H1 (cell line): ENCODE data around the gene CUEDC1. TPM values are rescaled to one million over a fixed set of nuclear protein-coding genes. Genes with fewer than 3 reads are reported as not detected.

Experiments
- CTCF ChIA-PET: fragments of 300-600 bp; sonication (Branson Sonifier 250); formaldehyde crosslinking; loops from one replicate; lab custom pipeline; 2021; ENCODE audit not compliant: partially characterized antibody; lab: Charles Lee
- POLR2A ChIA-PET: fragments of 300-600 bp; sonication (Branson Sonifier 250); formaldehyde crosslinking; loops from one replicate; lab custom pipeline; 2021; ENCODE audit warnings: inconsistent platforms; ENCODE audit not compliant: partially characterized antibody; lab: Charles Lee
- DNase-seq, 2 experiments: peaks; one replicate each; pipeline versions ENCODE4 v3.0.0 to v3.0.0-alpha.2; 2010 to 2022; ENCODE audit warnings: low spot score in 2 of 2, low read depth in 1 of 2, mixed read lengths in 1 of 2
- FAIRE-seq: peaks from 2 replicates; lab custom pipeline; 2011; peaks lifted over from hg19 to GRCh38; lab: Jason Lieb, UNC
- H2AFZ ChIP-seq: 2 replicates; pipeline ENCODE4 v1.8.1; 2012; ENCODE audit warnings: low read length, inconsistent platforms
- H2AK5ac ChIP-seq: 2 replicates; pipeline ENCODE4 v1.6.1; 2013; ENCODE audit warnings: low read depth, low read length
- H2BK120ac ChIP-seq: replicated peaks from 2 replicates; pipeline ENCODE3; 2013; ENCODE audit warnings: low read depth, low read length, inconsistent platforms
- H2BK12ac ChIP-seq: 2 replicates; pipeline ENCODE4 v1.6.1; 2013; ENCODE audit warnings: low read depth, low read length
- H2BK15ac ChIP-seq: 2 replicates; pipeline ENCODE4 v1.6.1; 2013; ENCODE audit warnings: low read length
- H2BK20ac ChIP-seq: 2 replicates; pipeline ENCODE4 v1.6.1; 2013; ENCODE audit warnings: low read length
- H2BK5ac ChIP-seq: 2 replicates; pipeline ENCODE4 v1.6.1; 2013; ENCODE audit warnings: low read depth, low read length
- H3K14ac ChIP-seq: 2 replicates; pipeline ENCODE4 v1.6.1; 2013; ENCODE audit warnings: inconsistent platforms; ENCODE audit not compliant: insufficient read length
- H3K18ac ChIP-seq: 2 replicates; pipeline ENCODE4 v1.6.1; 2013; ENCODE audit warnings: low read length; ENCODE audit errors: extremely low read depth
- H3K23ac ChIP-seq: 2 replicates; pipeline ENCODE4 v1.6.1; 2013; ENCODE audit warnings: inconsistent platforms; ENCODE audit not compliant: insufficient read length
- H3K23me2 ChIP-seq: 2 replicates; pipeline ENCODE4 v1.6.1; 2013; ENCODE audit warnings: low read depth, low read length
- H3K27ac ChIP-seq: 2 replicates; pipeline ENCODE4 v1.6.1; 2011; ENCODE audit warnings: low read depth, low read length, inconsistent platforms
- H3K27me3 ChIP-seq, 4 experiments: replicated peaks in 1 of 4; 1 replicate in 1 of 4; 2 replicates in 3 of 4; pipeline versions ENCODE4 v1.6.1 to v1.8.1; 2011 to 2013; ENCODE audit warnings: low read length in 3 of 4, mild to moderate bottlenecking in 3 of 4, inconsistent platforms in 2 of 4, mixed read lengths in 2 of 4, moderate library complexity in 1 of 4; ENCODE audit not compliant: control insufficient read depth in 3 of 4, insufficient read depth in 3 of 4; ENCODE audit errors: extremely low read depth in 1 of 4
- H3K36me3 ChIP-seq, 4 experiments: 2 replicates each; pipeline versions ENCODE4 v1.6.1 to v1.8.1; 2011 to 2013; ENCODE audit warnings: mild to moderate bottlenecking in 4 of 4, low read length in 3 of 4, moderate library complexity in 2 of 4, control low read depth in 1 of 4, inconsistent platforms in 1 of 4; ENCODE audit not compliant: insufficient read depth in 4 of 4, control insufficient read depth in 2 of 4
- H3K4ac ChIP-seq: replicated peaks from 2 replicates; pipeline ENCODE3; 2013; ENCODE audit warnings: low read length, low read depth, mixed read lengths, inconsistent platforms; ENCODE audit not compliant: insufficient read length
- H3K4me1 ChIP-seq, 4 experiments: replicated peaks in 1 of 4; 1 replicate in 1 of 4; 2 replicates in 3 of 4; pipeline versions ENCODE4 v1.6.1 to v1.8.1; 2011 to 2013; ENCODE audit warnings: low read length in 3 of 4, inconsistent platforms in 2 of 4, mixed read lengths in 1 of 4; ENCODE audit not compliant: insufficient read depth in 4 of 4, control insufficient read depth in 3 of 4
- H3K4me2 ChIP-seq, 2 experiments: 2 replicates each; pipeline versions ENCODE4 v1.6.1 to v1.8.1; 2011 to 2013; ENCODE audit warnings: low read depth in 2 of 2, low read length in 2 of 2, control low read depth in 1 of 2, inconsistent platforms in 1 of 2, mild to moderate bottlenecking in 1 of 2; ENCODE audit not compliant: insufficient read depth in 1 of 2
- H3K4me3 ChIP-seq, 4 experiments: fragments of 200-600, 300-600 bp in 1 of 4; sonication (generic), shearing (Covaris generic), sonication (Bioruptor Twin) in 1 of 4; 2 replicates each; pipeline versions ENCODE4 v1.5.1 to v1.8.1; 2011 to 2016; ENCODE audit warnings: low read length in 4 of 4, low read depth in 3 of 4, control low read depth in 2 of 4, inconsistent platforms in 2 of 4, mild to moderate bottlenecking in 2 of 4, mixed read lengths in 1 of 4, moderate library complexity in 1 of 4; ENCODE audit not compliant: insufficient read depth in 2 of 4; ENCODE audit errors: extremely low read depth in 1 of 4
- H3K56ac ChIP-seq: replicated peaks from 2 replicates; pipeline ENCODE3; 2013; ENCODE audit warnings: low read depth, mild to moderate bottlenecking, mixed read lengths, low read length, inconsistent platforms; ENCODE audit not compliant: insufficient read length
- H3K79me1 ChIP-seq: 2 replicates; pipeline ENCODE4 v1.6.1; 2013; ENCODE audit warnings: low read depth, low read length, control low read depth
- H3K79me2 ChIP-seq, 2 experiments: 2 replicates each; pipeline versions ENCODE4 v1.6.1 to v1.8.1; 2012 to 2013; ENCODE audit warnings: low read length in 2 of 2, mild to moderate bottlenecking in 2 of 2, inconsistent platforms in 1 of 2; ENCODE audit not compliant: insufficient read depth in 2 of 2, control insufficient read depth in 1 of 2
- H3K9ac ChIP-seq, 4 experiments: replicated peaks in 1 of 4; 1 replicate in 1 of 4; 2 replicates in 3 of 4; pipeline versions ENCODE4 v1.6.1 to v1.8.1; 2011 to 2013; ENCODE audit warnings: low read depth in 3 of 4, low read length in 3 of 4, control low read depth in 2 of 4, mild to moderate bottlenecking in 2 of 4, moderate library complexity in 2 of 4, inconsistent platforms in 1 of 4; ENCODE audit errors: extremely low read depth in 1 of 4
- H3K9me3 ChIP-seq, 2 experiments: 2 replicates each; pipeline versions ENCODE4 v1.6.1 to v1.8.1; 2012 to 2013; ENCODE audit warnings: mild to moderate bottlenecking in 2 of 2, moderate library complexity in 2 of 2, control low read depth in 1 of 2, inconsistent platforms in 1 of 2, low read depth in 1 of 2, low read length in 1 of 2, mixed read lengths in 1 of 2; ENCODE audit not compliant: insufficient read depth in 2 of 2
- H4K20me1 ChIP-seq, 2 experiments: replicated peaks in 1 of 2; 2 replicates each; pipeline versions ENCODE3 to v1.8.1; 2011 to 2013; ENCODE audit warnings: inconsistent platforms in 2 of 2, low read length in 2 of 2, mild to moderate bottlenecking in 1 of 2; ENCODE audit not compliant: insufficient read depth in 2 of 2, control insufficient read depth in 1 of 2
- H4K5ac ChIP-seq: 2 replicates; pipeline ENCODE4 v1.6.1; 2013; ENCODE audit warnings: low read length, low read depth, mixed read lengths, inconsistent platforms; ENCODE audit not compliant: insufficient read length
- H4K8ac ChIP-seq: 2 replicates; pipeline ENCODE4 v1.8.0; 2013; ENCODE audit warnings: mild to moderate bottlenecking, moderate library complexity, low read length, inconsistent platforms; ENCODE audit not compliant: insufficient read depth; ENCODE audit errors: extremely low read depth
- H4K91ac ChIP-seq: replicated peaks from 2 replicates; pipeline ENCODE3; 2013; ENCODE audit warnings: low read length, mixed read lengths, inconsistent platforms; ENCODE audit not compliant: insufficient read length
- ATF2 ChIP-seq: IDR thresholded peaks from 2 replicates; pipeline ENCODE4 v1.6.1; 2012; ENCODE audit warnings: low read length, inconsistent platforms
- EZH2 ChIP-seq: fragments of 200-600 bp; sonication (generic); IDR thresholded peaks from 2 replicates; pipeline ENCODE4 v1.7.1; 2012; ENCODE audit warnings: low read depth, mild to moderate bottlenecking, moderate library complexity, low read length, inconsistent platforms; ENCODE audit not compliant: severe bottlenecking
- WGBS, 2 experiments: shearing (Covaris generic) in 1 of 2; methylation state at CpG; one replicate each; pipeline versions ENCODE4 v1.1.6 to v1.1.7; 2013 to 2015; ENCODE audit warnings: low lambda C conversion rate in 2 of 2, mixed read lengths in 2 of 2, inconsistent platforms in 1 of 2, low coverage in 1 of 2, missing lambda C conversion rate in 1 of 2; ENCODE audit not compliant: insufficient replicate concordance in 2 of 2, insufficient coverage in 1 of 2, insufficient read length in 1 of 2; ENCODE audit errors: extremely low coverage in 1 of 2, missing lambda C conversion rate in 1 of 2; 5-methylcytosine and 5-hydroxymethylcytosine counted together
- polyA plus RNA-seq, 7 experiments: library from polyadenylated mRNA; depleted of rRNA in 3 of 7; stranded (reverse) in 5 of 7; unstranded in 2 of 7; fragments of >200 nt in 5 of 7; fragments of 200-250 nt in 2 of 7; gene quantifications; 1 replicate in 5 of 7; 2 replicates in 1 of 7; 4 replicates in 1 of 7; pipeline versions ENCODE4 v1.2.1 to v1.2.3, GENCODE V29; 2011 to 2013; ENCODE audit warnings: missing spikeins in 2 of 7, mixed read lengths in 2 of 7
- total RNA-seq: library from RNA; stranded (reverse); fragmentation: NEBNext Ultra II Directional; extraction: Animal tissue kit (Norgen Biotek cat#: 25700); gene quantifications from 2 replicates; pipeline ENCODE4 v1.2.1, GENCODE V29; 2021
- TF ChIP-seq, protein P1 (sequence below), 3 experiments: IDR thresholded peaks; 1 replicate in 2 of 3; 2 replicates in 1 of 3; pipeline versions ENCODE4 v1.5.1 to v1.6.1; 2011; ENCODE audit warnings: low read length in 3 of 3, mild to moderate bottlenecking in 3 of 3, inconsistent platforms in 2 of 3, low read depth in 1 of 3, moderate library complexity in 1 of 3; ENCODE audit not compliant: insufficient read depth in 1 of 3; ENCODE audit errors: control extremely low read depth in 1 of 3

The CUEDC1 gene
- total and polyA plus RNA-seq, 2 of the 8 experiments (the other 6 are each of a cell fraction or from before 2014, with no cell fraction given), result 4.0 to 10.7 TPM

GRCh38 chr17:57853695-57854094 lies 101.5 kb downstream of the CUEDC1 start:
- no peak overlapping the region for H3K56ac ChIP-seq
- peaks cover 0 to 11% of the 10 kb centered on the region in 2 experiments; a peak in 2 of 4 replicates for H3K79me2 ChIP-seq
- peaks cover 0 to 7% (median 3%) of the 10 kb centered on the region in 4 experiments; a peak in 3 of 7 replicates for H3K4me1 ChIP-seq
- no peak overlapping the region for H2AK5ac ChIP-seq
- no peak overlapping the region for H3K27ac ChIP-seq
- H3K79me1 ChIP-seq, result peaks cover 3% of the 10 kb centered on the region
- CTCF ChIA-PET, result interaction anchor here (0.8 to 19.8 kb wide), 11 partner anchors 10 to 259 kb away, joined by 3 to 384 read pairs (median 73); partner anchors contain the start of genes CUEDC1 and SRSF1
- peak overlapping the region; percentile 26 for H4K91ac ChIP-seq
- no peak overlapping the region for H2BK120ac ChIP-seq
- H2BK5ac ChIP-seq, result no peak overlapping the region
- H4K8ac ChIP-seq, result no peak overlapping the region
- FAIRE-seq (no peak), DNase-seq (no peak)
- H3K9ac ChIP-seq, result no peak overlapping the region
- no peak overlapping the region for H2BK15ac ChIP-seq
- H3K23ac ChIP-seq, result no peak overlapping the region
- no peak overlapping the region for H2BK12ac ChIP-seq
- no peaks in the 10 kb centered on the region; a peak in 1 of 8 replicates for H3K36me3 ChIP-seq
- TF ChIP-seq, protein P1, sequence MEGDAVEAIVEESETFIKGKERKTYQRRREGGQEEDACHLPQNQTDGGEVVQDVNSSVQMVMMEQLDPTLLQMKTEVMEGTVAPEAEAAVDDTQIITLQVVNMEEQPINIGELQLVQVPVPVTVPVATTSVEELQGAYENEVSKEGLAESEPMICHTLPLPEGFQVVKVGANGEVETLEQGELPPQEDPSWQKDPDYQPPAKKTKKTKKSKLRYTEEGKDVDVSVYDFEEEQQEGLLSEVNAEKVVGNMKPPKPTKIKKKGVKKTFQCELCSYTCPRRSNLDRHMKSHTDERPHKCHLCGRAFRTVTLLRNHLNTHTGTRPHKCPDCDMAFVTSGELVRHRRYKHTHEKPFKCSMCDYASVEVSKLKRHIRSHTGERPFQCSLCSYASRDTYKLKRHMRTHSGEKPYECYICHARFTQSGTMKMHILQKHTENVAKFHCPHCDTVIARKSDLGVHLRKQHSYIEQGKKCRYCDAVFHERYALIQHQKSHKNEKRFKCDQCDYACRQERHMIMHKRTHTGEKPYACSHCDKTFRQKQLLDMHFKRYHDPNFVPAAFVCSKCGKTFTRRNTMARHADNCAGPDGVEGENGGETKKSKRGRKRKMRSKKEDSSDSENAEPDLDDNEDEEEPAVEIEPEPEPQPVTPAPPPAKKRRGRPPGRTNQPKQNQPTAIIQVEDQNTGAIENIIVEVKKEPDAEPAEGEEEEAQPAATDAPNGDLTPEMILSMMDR (IDR thresholded peaks at IDR 0.05; ENCODE audit: control extremely low read depth in 1 of 3, insufficient read depth in 1 of 3, low read depth in 1 of 3, low read length in 3 of 3), result no peak
- TF ChIP-seq ATF2, result no peak
- TF ChIP-seq EZH2, result no peak
- no peaks in the 10 kb centered on the region for H4K20me1 ChIP-seq
- no peaks in the 10 kb centered on the region for H3K27me3 ChIP-seq
- no peaks in the 10 kb centered on the region for H3K9me3 ChIP-seq
- H4K5ac ChIP-seq, result no peak overlapping the region
- 93% methylated on average over 8 of the region's 8 CpGs; no CpG with 5 or more reads in 1 of the 2 experiments for WGBS, 2 experiments
- POLR2A ChIA-PET, result interaction anchor here (0.8 to 32.5 kb wide), 2 partner anchors 27 to 144 kb away, joined by 3 to 672 read pairs; partner anchors contain the start of genes SRSF1 and VEZF1
- no peak overlapping the region for H3K14ac ChIP-seq
- H3K23me2 ChIP-seq, result peaks cover 9% of the 10 kb centered on the region
- no peak overlapping the region for H3K4me3 ChIP-seq
- no peak overlapping the region for H2AFZ ChIP-seq
- H3K18ac ChIP-seq, result no peak overlapping the region
- no peak overlapping the region for H3K4me2 ChIP-seq
- no peak overlapping the region for H3K4ac ChIP-seq
- no peak overlapping the region for H2BK20ac ChIP-seq
